GM12891 (cell line): ENCODE measurements around the gene ZACN.

Source experiments
- PAX5 ChIP-seq: IDR thresholded peaks from 2 replicates; pipeline ENCODE4 v1.6.1; 2011; ENCODE audit warnings: low read length, moderate library complexity, mild to moderate bottlenecking; ENCODE audit not compliant: insufficient read depth, severe bottlenecking
- POLR2A ChIP-seq: IDR thresholded peaks from 2 replicates; pipeline ENCODE4 v1.6.1; 2011; ENCODE audit warnings: low read depth, low read length, control low read depth
- POLR2AphosphoS5 ChIP-seq: IDR thresholded peaks from 2 replicates; pipeline ENCODE4 v1.6.1; 2011; ENCODE audit warnings: low read depth, low read length, control low read depth
- SPI1 ChIP-seq: IDR thresholded peaks from 2 replicates; pipeline ENCODE4 v1.6.1; 2011; ENCODE audit warnings: low read depth, low read length, control low read depth
- TAF1 ChIP-seq: IDR thresholded peaks from 2 replicates; pipeline ENCODE4 v1.6.1; 2011; ENCODE audit warnings: low read depth, low read length, control low read depth

DNA sequence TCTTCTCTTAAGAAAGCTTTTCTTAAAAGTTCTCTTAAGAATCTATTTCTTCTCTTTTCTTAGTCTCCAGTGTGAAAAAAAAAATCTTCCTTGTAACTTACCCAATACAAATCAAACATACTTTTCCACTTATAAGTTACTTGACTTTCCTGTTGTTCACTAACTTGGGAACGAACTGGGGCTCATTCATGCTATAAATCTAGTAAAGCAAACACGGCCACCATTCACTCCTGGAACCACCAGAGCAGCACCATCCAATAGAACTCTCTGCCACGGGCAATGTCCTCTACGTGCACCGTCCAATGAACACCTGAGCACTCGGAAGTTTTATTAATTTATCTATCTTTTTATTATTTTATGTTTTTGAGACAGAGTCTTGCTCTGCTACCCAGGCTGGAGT lies 27.4 kb upstream of the ZACN start:
- no peak for TF ChIP-seq SPI1
- no peak for TF ChIP-seq TAF1
- TF ChIP-seq POLR2A = no peak
- TF ChIP-seq POLR2AphosphoS5 = no peak
- TF ChIP-seq PAX5 = no peak
